Kidney (tissue), 14 donors: ENCODE measurements around the gene MAPKAPK2. TPM values are rescaled to one million over a fixed set of nuclear protein-coding genes. Genes with fewer than 3 reads are reported as not detected.
A peak's percentile ranks its signal among the peaks of the same experiment; 100 is the strongest.

Source experiments
- DNase-seq, 5 donors: peaks; one replicate each; pipeline ENCODE4 v3.0.0-alpha.2; 2013 to 2020
- FAIRE-seq: peaks from 2 replicates; lab custom pipeline; 2012; peaks lifted over from hg19 to GRCh38; lab: Jason Lieb, UNC
- H3K27ac ChIP-seq, 2 donors: one replicate each; pipeline ENCODE4 v1.7.0; 2013; ENCODE audit warnings: low read depth in 2 of 2, low read length in 2 of 2, inconsistent platforms in 1 of 2
- H3K27me3 ChIP-seq: one replicate; pipeline ENCODE4 v1.7.1; 2013; ENCODE audit warnings: low read length, inconsistent platforms; ENCODE audit not compliant: control insufficient read depth, insufficient read depth
- H3K36me3 ChIP-seq, 3 donors: one replicate each; pipeline versions ENCODE4 v1.7.0 to v1.7.1; 2013; ENCODE audit warnings: low read length in 3 of 3, control low read depth in 1 of 3, inconsistent platforms in 1 of 3; ENCODE audit not compliant: insufficient read depth in 3 of 3, control insufficient read depth in 2 of 3
- H3K4me1 ChIP-seq, 3 donors: one replicate each; pipeline versions ENCODE4 v1.7.0 to v1.7.1; 2013; ENCODE audit warnings: low read length in 3 of 3, inconsistent platforms in 1 of 3, low read depth in 1 of 3; ENCODE audit not compliant: control insufficient read depth in 2 of 3, insufficient read depth in 2 of 3
- H3K4me3 ChIP-seq, 3 donors: one replicate each; pipeline versions ENCODE4 v1.7.0 to v1.8.1; 2013; ENCODE audit warnings: low read length in 3 of 3, control low read depth in 1 of 3, inconsistent platforms in 1 of 3
- H3K9ac ChIP-seq, 3 donors: one replicate each; pipeline versions ENCODE4 v1.7.0 to v1.7.1; 2013; ENCODE audit warnings: low read length in 3 of 3, control low read depth in 1 of 3, inconsistent platforms in 1 of 3
- H3K9me3 ChIP-seq, 3 donors: one replicate each; pipeline versions ENCODE4 v1.7.0 to v1.7.1; 2013; ENCODE audit warnings: low read length in 3 of 3, control low read depth in 1 of 3, inconsistent platforms in 1 of 3; ENCODE audit not compliant: control insufficient read depth in 2 of 3, insufficient read depth in 1 of 3
- intact Hi-C: fragments of 100-400 bp; cut with DNase I; formaldehyde crosslinking; loops from one replicate; pipeline ENCODE4 v1.11.1; 2022
- polyA plus RNA-seq: library from polyadenylated mRNA; stranded (reverse); fragments of 350-450 nt; fragmentation: Illumina TruSeq; extraction: RNeasy Lipid Tissue Mini Kit (QIAGEN cat#74804); gene quantifications from one replicate; pipeline ENCODE4 v1.2.3, GENCODE V29; 2014; ENCODE audit warnings: low read depth, low replicate concordance; ENCODE audit not compliant: insufficient read depth
- total RNA-seq: library from RNA; stranded (reverse); fragmentation: NEBNext Ultra II Directional; extraction: Animal tissue kit (Norgen Biotek cat#: 25700); gene quantifications from one replicate; pipeline ENCODE4 v1.2.1, GENCODE V29; 2021
- TF ChIP-seq, protein P1 (sequence below): IDR thresholded peaks from 3 replicates; pipeline ENCODE4 v1.5.1; 2012; ENCODE audit warnings: mild to moderate bottlenecking, moderate library complexity, borderline replicate concordance; ENCODE audit not compliant: insufficient read depth; ENCODE audit errors: extremely low read depth
- donor health status: control.
- donor health status: control.
- donor health status: control.
- donor health status: control.
- donor health status: control.
- donor health status: DM: yes; HTN: yes; CAD: no.
- donor health status: Normal renal cell carcinoma (clear cell type).

The MAPKAPK2 gene
- total and polyA plus RNA-seq, 2 donors from 2014 or later, result 84.5 to 113 TPM

- no peak for FAIRE-seq
- intact Hi-C loops, result no loop called here
Measured at GRCh38 chr1:206681359-206681758, 3.3 kb upstream of the MAPKAPK2 start.

DNA sequence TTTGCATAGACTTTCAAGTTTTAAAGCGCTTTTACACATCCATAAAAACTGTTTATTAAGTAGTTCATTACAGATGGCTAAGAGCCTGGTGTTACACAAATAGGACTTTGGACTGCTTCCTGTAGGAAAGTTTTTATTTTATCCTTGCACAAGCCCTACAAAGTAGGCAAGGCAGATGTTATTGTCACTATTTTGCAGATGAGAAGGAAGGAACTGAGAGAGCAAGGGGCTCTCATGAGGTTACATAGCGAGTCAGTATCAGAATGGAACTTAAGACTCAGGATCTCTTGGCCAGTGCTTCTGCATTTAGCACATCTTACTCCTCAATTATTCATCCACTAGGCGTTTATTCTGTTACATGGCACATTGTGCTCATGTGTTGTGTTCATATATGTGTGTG lies 2.6 kb upstream of the MAPKAPK2 start:
- H3K27ac ChIP-seq, result no peak overlapping the region
- TF ChIP-seq, protein P1, sequence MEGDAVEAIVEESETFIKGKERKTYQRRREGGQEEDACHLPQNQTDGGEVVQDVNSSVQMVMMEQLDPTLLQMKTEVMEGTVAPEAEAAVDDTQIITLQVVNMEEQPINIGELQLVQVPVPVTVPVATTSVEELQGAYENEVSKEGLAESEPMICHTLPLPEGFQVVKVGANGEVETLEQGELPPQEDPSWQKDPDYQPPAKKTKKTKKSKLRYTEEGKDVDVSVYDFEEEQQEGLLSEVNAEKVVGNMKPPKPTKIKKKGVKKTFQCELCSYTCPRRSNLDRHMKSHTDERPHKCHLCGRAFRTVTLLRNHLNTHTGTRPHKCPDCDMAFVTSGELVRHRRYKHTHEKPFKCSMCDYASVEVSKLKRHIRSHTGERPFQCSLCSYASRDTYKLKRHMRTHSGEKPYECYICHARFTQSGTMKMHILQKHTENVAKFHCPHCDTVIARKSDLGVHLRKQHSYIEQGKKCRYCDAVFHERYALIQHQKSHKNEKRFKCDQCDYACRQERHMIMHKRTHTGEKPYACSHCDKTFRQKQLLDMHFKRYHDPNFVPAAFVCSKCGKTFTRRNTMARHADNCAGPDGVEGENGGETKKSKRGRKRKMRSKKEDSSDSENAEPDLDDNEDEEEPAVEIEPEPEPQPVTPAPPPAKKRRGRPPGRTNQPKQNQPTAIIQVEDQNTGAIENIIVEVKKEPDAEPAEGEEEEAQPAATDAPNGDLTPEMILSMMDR, result no peak
- no peaks in the 10 kb centered on the region for H3K9me3 ChIP-seq
- H3K4me3 ChIP-seq, result no peak overlapping the region
- DNase-seq, result no peak
- H3K9ac ChIP-seq, result no peak overlapping the region
- no peak for FAIRE-seq
- intact Hi-C loops, result no loop called here
- H3K4me1 ChIP-seq, result peaks cover 2 to 12% (median 8%) of the 10 kb centered on the region in 3 donors
- H3K36me3 ChIP-seq, result no peaks in the 10 kb centered on the region
- no peaks in the 10 kb centered on the region for H3K27me3 ChIP-seq

More at GRCh38 chr1:206681359-206681758, 3.3 kb upstream of the MAPKAPK2 start:
- Histone ChIP-seq H3K4me1 (peaks cover 0 to 9% (median 6%) of the 10 kb centered on the region in 3 donors), H3K27me3 (no peaks in the 10 kb centered on the region), H3K9ac (no peak overlapping the region), H3K9me3 (no peaks in the 10 kb centered on the region), H3K4me3 (no peak overlapping the region), H3K27ac (no peak overlapping the region), H3K36me3 (no peaks in the 10 kb centered on the region)
- DNase-seq, result no peak
- TF ChIP-seq, protein P1, result no peak

GRCh38 chr1:206683313-206683712 lies 1.4 kb upstream of the MAPKAPK2 start:
- Histone ChIP-seq H3K4me1 (peaks cover 2 to 22% (median 16%) of the 10 kb centered on the region in 3 donors), H3K4me3 (no peak overlapping the region), H3K27me3 (no peaks in the 10 kb centered on the region), H3K36me3 (no peaks in the 10 kb centered on the region), H3K9me3 (no peaks in the 10 kb centered on the region), H3K9ac (no peak overlapping the region), H3K27ac (no peak overlapping the region)
- FAIRE-seq (no peak), DNase-seq (no peak)
- intact Hi-C loops, result no loop called here
- TF ChIP-seq, protein P1, result no peak

- intact Hi-C loops, result no loop called here
Measured at GRCh38 chr1:206684003-206684402, 702 bp upstream of the MAPKAPK2 start.

More at GRCh38 chr1:206684003-206684402, 702 bp upstream of the MAPKAPK2 start:
- H3K36me3 ChIP-seq, result no peaks in the 10 kb centered on the region
- FAIRE-seq, result no peak
- H3K4me1 ChIP-seq, result peaks cover 2 to 25% (median 17%) of the 10 kb centered on the region in 3 donors
- H3K27me3 ChIP-seq, result no peaks in the 10 kb centered on the region
- H3K9me3 ChIP-seq, result no peaks in the 10 kb centered on the region
- DNase-seq, result no peak
- no peak overlapping the region for H3K27ac ChIP-seq
- peak overlapping the region in 2 of 3 donors; percentile 73 to 74 for H3K4me3 ChIP-seq
- H3K9ac ChIP-seq, result no peak overlapping the region
- TF ChIP-seq, protein P1, result no peak
